Fibroblast of the aortic adventitia (primary cell): ENCODE results near the gene GALNT11. TPM values are rescaled to one million over a fixed set of nuclear protein-coding genes. Genes with fewer than 3 reads are reported as not detected.
A peak's percentile ranks its signal among the peaks of the same experiment; 100 is the strongest.
"Not testable (repeated sequence)": the region's sequence is repeated elsewhere in the genome, so short reads cannot be mapped to it uniquely, and the experiment has no call there.

Source experiments
- DNase-seq: peaks from one replicate; pipeline ENCODE4 v3.0.0-alpha.2; 2010; ENCODE audit warnings: low read depth
- H3K4me3 ChIP-seq: 2 replicates; pipeline ENCODE4 v1.5.1; 2011; ENCODE audit warnings: low read depth, mild to moderate bottlenecking, control low read depth, low read length, moderate library complexity
- total RNA-seq: library from RNA; depleted of rRNA; stranded (reverse); fragments of >200 nt; gene quantifications from 2 replicates; pipeline ENCODE4 v1.2.3, GENCODE V29; 2012; ENCODE audit warnings: low replicate concordance
- TF ChIP-seq, protein P1 (sequence below): IDR thresholded peaks from 2 replicates; pipeline ENCODE4 v1.5.1; 2011; ENCODE audit warnings: mild to moderate bottlenecking, low read length, control low read depth, inconsistent platforms; ENCODE audit not compliant: insufficient read depth

The GALNT11 gene
- total RNA-seq, 1 donor, result 40.0 TPM

DNA sequence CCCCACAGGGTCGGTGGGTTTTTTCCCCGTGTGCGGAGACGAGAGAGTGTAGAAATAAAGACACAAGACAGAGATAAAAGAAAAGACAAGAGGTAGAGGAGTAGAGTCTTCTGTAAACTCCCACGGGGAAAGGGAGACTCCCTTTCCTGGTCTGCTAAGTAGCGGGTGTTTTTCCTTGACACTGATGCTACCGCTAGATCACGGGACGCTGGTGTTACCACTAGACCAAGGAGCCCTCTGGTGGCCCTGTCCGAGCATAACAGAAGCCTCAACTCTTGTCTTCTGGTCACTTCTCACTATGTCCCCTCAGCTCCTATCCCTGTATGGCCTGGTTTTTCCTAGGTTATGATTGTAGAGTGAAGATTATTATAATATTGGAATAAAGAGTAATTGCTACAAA is 4.6 kb downstream of the GALNT11 start:
- peak; percentile 42 for DNase-seq
- not testable (repeated sequence) for H3K4me3 ChIP-seq
- TF ChIP-seq, protein P1, sequence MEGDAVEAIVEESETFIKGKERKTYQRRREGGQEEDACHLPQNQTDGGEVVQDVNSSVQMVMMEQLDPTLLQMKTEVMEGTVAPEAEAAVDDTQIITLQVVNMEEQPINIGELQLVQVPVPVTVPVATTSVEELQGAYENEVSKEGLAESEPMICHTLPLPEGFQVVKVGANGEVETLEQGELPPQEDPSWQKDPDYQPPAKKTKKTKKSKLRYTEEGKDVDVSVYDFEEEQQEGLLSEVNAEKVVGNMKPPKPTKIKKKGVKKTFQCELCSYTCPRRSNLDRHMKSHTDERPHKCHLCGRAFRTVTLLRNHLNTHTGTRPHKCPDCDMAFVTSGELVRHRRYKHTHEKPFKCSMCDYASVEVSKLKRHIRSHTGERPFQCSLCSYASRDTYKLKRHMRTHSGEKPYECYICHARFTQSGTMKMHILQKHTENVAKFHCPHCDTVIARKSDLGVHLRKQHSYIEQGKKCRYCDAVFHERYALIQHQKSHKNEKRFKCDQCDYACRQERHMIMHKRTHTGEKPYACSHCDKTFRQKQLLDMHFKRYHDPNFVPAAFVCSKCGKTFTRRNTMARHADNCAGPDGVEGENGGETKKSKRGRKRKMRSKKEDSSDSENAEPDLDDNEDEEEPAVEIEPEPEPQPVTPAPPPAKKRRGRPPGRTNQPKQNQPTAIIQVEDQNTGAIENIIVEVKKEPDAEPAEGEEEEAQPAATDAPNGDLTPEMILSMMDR, result peak; percentile 45

DNA sequence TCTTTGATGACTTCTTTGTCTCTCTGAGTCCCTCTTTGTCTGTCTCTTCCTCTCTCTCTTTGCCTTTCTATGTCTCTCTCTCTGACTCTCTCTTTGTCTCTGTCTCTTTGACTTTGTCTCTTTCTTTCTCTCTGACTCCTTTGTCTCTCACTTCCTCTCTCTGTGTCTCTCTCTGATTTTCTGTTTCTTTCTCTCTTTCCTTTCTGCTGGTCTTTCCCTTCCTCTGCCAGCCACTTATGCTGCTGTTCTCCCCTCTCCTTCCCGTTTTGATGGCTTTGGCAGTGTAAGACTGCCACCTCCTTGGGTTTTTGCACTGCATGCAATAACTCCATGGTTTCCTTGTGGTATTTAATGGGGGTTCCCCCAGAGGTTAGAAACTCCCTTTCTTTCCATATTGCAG is 5.2 kb downstream of the GALNT11 start:
- not testable (repeated sequence) for H3K4me3 ChIP-seq

DNA sequence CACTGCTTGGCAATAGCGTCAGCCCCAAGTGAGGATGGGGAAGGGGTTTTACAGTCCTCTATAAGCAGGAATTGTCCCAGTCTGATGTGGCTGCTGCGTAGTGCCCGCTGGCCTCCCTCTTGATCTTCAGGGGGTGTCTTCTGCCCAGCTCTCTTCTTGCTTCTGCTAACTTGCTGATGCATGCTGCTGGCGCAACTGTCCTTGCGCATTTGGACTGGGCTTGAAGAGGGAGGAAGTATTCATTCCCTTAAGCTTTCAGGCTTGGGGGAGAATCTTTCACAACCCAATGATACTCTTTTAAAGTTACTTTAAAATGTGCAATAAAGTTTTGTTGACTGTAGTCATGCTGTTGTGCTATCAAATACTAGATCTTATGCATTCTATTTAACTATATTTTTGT is 10.3 kb downstream of the GALNT11 start:
- TF ChIP-seq, protein P1, result no peak
- H3K4me3 ChIP-seq, result no peak overlapping the region
- no peak for DNase-seq

More for the DNA sequence above, 5.2 kb downstream of the GALNT11 start:
- DNase-seq, result not testable (repeated sequence)

DNA sequence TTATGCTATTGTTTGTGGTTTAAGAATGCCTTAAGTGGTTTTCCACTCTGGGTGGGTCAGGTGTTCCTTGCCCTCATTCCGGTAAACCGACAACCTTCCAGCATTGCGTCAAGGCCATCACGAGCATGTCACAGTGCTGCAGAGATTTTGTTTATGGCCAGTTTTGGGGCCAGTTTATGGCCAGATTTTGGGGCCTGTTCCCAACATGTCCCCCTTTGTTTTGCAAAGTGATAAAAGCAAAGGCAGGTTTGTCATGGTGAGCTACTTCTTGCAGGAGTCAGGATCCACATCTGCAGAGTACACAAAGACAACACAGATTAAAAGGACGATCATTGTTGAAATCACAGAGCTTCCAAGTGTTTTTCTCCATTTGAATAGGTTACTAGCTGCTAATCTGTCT is 12.9 kb downstream of the GALNT11 start:
- not testable (repeated sequence) for H3K4me3 ChIP-seq, DNase-seq

DNA sequence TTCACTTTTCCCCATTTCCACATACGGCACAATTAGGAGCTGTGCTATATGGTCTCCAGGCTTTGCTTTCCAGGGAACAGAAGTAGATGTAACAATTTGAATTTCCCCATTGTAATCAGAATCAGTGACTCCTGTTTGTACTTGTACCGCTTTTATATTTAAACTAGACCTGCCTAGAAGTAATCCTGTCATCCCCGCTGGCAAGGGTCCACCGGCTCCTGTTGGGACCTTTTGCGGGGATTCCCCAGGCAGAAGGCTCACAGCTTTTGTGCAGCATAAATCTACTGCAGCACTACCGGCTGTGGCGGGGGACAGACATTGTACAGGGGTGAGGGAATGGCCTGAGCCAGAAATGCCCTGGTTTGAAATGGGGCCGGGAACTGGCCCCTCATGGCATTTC is 17.6 kb downstream of the GALNT11 start:
- not testable (repeated sequence) for H3K4me3 ChIP-seq, DNase-seq

DNA sequence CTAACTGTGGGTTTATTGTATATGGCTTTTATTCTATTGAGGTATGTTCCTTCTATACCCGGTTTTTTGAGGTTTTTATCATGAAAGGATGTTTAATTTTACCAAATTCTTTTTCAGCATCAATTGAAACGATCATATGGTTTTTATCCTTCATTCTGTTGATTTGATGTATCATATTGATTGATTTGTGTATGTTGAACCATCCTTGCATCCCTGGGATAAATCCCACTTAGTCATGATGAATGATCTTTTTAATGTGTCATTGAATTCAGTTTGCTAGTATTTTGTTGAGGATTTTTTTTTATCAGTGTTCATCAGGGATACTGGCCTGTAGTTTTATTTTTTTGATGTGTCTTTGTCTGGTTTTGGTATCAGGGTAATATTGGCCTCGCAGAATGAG is 19.4 kb downstream of the GALNT11 start:
- DNase-seq, H3K4me3 ChIP-seq: not testable (repeated sequence)

DNA sequence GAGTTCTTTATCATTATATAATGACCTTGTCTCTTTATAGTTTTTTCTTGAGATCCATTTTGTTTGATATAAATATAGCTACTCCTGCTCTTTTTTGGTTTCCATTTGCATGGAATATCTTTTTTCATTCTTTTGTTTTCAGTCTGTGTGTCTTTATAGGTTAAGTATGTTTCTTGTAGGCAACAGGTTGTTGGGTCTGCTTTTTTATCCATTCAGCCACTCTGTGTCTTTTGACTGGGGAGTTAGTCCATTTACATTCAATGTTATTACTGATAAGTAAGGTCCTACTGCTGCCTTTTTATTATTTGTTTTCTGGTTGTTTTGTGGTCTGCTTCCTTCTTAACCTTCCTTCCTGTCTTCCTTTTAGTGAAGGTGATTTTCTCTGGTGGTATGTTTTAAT is 21.1 kb downstream of the GALNT11 start:
- TF ChIP-seq, protein P1, result no peak
- DNase-seq, result no peak
- no peak overlapping the region for H3K4me3 ChIP-seq

DNA sequence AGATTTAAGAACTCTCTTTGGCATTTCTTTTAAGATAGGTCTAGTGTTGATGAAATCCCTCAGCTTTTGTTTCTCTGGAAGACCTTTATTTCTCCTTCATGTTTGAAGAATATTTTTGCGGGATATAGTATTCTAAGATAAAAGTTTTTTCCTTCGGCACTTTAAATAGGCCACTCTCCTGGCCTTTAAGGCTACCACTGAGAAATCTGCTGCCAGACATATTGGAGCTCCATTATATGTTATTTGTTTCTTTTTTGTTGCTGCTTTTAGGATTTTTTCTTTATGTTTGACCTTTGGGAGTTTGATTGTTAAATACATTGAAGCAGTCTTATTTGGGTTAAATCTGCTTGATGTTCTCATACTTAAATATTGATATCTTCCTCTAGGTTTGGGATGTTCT is 22.6 kb downstream of the GALNT11 start:
- TF ChIP-seq, protein P1, result no peak
- no peak for DNase-seq
- H3K4me3 ChIP-seq, result no peak overlapping the region

DNA sequence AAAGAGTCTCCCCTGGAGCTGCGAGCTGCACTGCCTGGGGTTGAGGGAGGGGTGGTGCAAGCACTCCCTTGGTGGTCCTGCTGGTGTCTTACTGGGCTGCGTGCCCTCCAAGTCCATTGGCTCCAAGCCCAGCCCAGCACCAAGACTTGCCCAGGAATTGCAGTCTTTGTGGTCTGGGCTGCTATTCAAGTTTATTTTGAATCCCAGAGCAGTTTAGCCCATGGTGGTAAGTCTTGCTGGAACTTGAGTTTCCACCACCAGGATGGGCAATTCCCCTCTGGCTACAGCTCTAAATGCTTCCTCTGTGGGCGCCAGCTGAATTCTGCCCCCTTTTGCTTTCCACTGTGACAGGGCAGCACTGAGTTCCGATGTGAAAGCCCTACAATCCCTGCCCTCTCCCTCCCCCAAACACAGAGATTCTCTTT is 25.1 kb downstream of the GALNT11 start:
- no peak overlapping the region for H3K4me3 ChIP-seq
- DNase-seq, result peak; percentile 77
- TF ChIP-seq, protein P1, result no peak
